Measurements from ENCODE around the gene UBALD2.

DNA sequence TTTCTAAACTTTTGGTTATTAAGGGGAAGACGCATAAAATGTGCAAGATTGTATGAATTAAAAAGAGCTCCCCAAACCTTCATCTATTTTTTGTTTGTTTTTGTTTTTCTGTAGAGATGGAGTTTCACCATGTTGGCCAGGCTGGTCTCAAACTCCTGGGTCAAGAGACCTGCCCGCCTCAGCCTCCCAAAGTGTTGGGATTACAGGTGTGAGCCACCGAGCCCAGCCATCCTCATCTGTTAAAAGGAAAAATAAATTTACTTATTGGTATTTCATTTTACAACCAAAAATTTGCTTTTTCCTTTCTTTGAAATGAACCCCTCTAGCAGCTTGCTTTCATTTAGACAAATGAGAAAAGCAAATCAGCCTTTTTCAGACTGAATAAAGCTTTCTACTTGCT, 48.1 kb upstream of the UBALD2 start:
- TF ChIP-seq POLR2A (IDR thresholded peaks at IDR 0.05; ENCODE audit: control extremely low read depth in 1 of 2, low read depth in 2 of 2, low read length in 2 of 2) (no peak), MAFK (IDR thresholded peaks at IDR 0.05; ENCODE audit: low read depth, low read length) (no peak), EP300 (IDR thresholded peaks at IDR 0.05; ENCODE audit: borderline replicate concordance in 1 of 2, low read depth in 2 of 2, low read length in 2 of 2) (no peak), BRCA1 (IDR thresholded peaks at IDR 0.05; ENCODE audit: low read depth, low read length) (no peak)
- TF ChIP-seq, protein P1, sequence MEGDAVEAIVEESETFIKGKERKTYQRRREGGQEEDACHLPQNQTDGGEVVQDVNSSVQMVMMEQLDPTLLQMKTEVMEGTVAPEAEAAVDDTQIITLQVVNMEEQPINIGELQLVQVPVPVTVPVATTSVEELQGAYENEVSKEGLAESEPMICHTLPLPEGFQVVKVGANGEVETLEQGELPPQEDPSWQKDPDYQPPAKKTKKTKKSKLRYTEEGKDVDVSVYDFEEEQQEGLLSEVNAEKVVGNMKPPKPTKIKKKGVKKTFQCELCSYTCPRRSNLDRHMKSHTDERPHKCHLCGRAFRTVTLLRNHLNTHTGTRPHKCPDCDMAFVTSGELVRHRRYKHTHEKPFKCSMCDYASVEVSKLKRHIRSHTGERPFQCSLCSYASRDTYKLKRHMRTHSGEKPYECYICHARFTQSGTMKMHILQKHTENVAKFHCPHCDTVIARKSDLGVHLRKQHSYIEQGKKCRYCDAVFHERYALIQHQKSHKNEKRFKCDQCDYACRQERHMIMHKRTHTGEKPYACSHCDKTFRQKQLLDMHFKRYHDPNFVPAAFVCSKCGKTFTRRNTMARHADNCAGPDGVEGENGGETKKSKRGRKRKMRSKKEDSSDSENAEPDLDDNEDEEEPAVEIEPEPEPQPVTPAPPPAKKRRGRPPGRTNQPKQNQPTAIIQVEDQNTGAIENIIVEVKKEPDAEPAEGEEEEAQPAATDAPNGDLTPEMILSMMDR (IDR thresholded peaks at IDR 0.05; ENCODE audit: control extremely low read depth in 1 of 3, insufficient read depth in 1 of 3, low read depth in 1 of 3, low read length in 3 of 3), result no peak

All from H1 (cell line).